Prostate gland (tissue), 2 donors: Measurements from ENCODE around the gene RBM19. TPM values are rescaled to one million over a fixed set of nuclear protein-coding genes. Genes with fewer than 3 reads are reported as not detected.
"Not testable (repeated sequence)": the region's sequence is repeated elsewhere in the genome, so short reads cannot be mapped to it uniquely, and the experiment has no call there.

ENCODE experiments used
- DNase-seq: peaks from one replicate; pipeline ENCODE4 v3.0.0-alpha.2; 2019; ENCODE audit warnings: low spot score
- H3K27ac ChIP-seq, 2 donors: fragments of 200-600 bp; sonication (generic); 2 replicates each; pipeline ENCODE4 v1.5.1; 2017 to 2019
- H3K27me3 ChIP-seq: fragments of 200-600 bp; sonication (generic); replicated peaks from 2 replicates; pipeline ENCODE4 v1.5.1; 2019; ENCODE audit not compliant: insufficient read depth
- H3K36me3 ChIP-seq, 2 donors: fragments of 200-600 bp; sonication (generic); 1 replicate in 1 of 2; 2 replicates in 1 of 2; pipeline versions ENCODE4 v1.5.1 to v1.8.1; 2017 to 2019
- H3K4me1 ChIP-seq: fragments of 200-600 bp; sonication (generic); replicated peaks from 2 replicates; pipeline ENCODE4 v1.5.1; 2019
- H3K4me3 ChIP-seq, 2 donors: fragments of 200-600 bp; sonication (generic); 2 replicates each; pipeline ENCODE4 v1.5.1; 2017 to 2019
- H3K9me3 ChIP-seq: fragments of 200-600 bp; sonication (generic); 2 replicates; pipeline ENCODE4 v1.5.1; 2017
- POLR2A ChIP-seq: fragments of 450-650 bp; IDR thresholded peaks from one replicate; pipeline ENCODE4 v1.6.1; 2016; ENCODE audit warnings: antibody characterized with exemption, mild to moderate bottlenecking
- POLR2AphosphoS5 ChIP-seq: sonication (generic); formaldehyde crosslinking; IDR thresholded peaks from one replicate; pipeline ENCODE4 v1.6.1; 2017; ENCODE audit warnings: antibody characterized with exemption
- WGBS: methylation state at CpG from one replicate; pipeline ENCODE4 v1.1.5; 2018; 5-methylcytosine and 5-hydroxymethylcytosine counted together
- intact Hi-C: fragments of 100-400 bp; cut with DNase I; formaldehyde crosslinking; loops from one replicate; pipeline ENCODE4 v1.14.2; 2022
- total RNA-seq, 2 donors: library from RNA; depleted of rRNA; stranded (reverse); fragments of >200 nt; gene quantifications; one replicate each; pipeline ENCODE4 v1.1.0, GENCODE V29; 2016
- TF ChIP-seq, protein P1 (sequence below), 4 experiments: fragments of 200-600 bp in 2 of 4; fragments of 450-650 bp in 2 of 4; sonication (generic) in 2 of 4; IDR thresholded peaks; 1 replicate in 3 of 4; 2 replicates in 1 of 4; pipeline ENCODE4 v1.5.1; 2016 to 2019; ENCODE audit warnings: antibody characterized with exemption in 4 of 4, mild to moderate bottlenecking in 2 of 4, moderate library complexity in 2 of 4

Gene RBM19
- total RNA-seq, 2 donors from 2014 or later, result 27.2 to 49.9 TPM

DNA sequence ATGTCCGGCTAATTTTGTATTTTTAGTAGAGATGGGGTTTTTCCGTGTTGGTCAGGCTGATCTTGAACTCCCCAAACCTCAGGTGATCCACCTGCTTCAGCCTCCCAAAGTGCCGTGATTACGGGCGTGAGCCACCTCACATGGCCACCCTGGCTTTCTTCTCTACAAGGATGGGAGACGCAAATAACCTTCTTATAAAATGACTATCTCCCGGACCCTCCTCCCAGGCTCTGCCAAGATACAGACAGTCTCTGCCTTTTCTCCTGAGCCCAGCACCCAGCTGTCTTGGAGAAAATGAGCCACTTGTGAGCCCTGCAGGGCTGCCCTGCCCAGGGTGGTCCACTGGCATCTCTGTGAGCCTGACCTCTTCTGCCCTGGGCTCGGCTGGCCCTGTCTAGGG lies 34.7 kb upstream of the RBM19 start:
- Histone ChIP-seq H3K9me3 (no peaks in the 10 kb centered on the region), H3K4me3 (no peak overlapping the region), H3K4me1 (no peaks in the 10 kb centered on the region), H3K36me3 (no peaks in the 10 kb centered on the region), H3K27ac (no peak overlapping the region), H3K27me3 (peaks cover 2% of the 10 kb centered on the region)
- TF ChIP-seq, protein P1, sequence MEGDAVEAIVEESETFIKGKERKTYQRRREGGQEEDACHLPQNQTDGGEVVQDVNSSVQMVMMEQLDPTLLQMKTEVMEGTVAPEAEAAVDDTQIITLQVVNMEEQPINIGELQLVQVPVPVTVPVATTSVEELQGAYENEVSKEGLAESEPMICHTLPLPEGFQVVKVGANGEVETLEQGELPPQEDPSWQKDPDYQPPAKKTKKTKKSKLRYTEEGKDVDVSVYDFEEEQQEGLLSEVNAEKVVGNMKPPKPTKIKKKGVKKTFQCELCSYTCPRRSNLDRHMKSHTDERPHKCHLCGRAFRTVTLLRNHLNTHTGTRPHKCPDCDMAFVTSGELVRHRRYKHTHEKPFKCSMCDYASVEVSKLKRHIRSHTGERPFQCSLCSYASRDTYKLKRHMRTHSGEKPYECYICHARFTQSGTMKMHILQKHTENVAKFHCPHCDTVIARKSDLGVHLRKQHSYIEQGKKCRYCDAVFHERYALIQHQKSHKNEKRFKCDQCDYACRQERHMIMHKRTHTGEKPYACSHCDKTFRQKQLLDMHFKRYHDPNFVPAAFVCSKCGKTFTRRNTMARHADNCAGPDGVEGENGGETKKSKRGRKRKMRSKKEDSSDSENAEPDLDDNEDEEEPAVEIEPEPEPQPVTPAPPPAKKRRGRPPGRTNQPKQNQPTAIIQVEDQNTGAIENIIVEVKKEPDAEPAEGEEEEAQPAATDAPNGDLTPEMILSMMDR (IDR thresholded peaks at IDR 0.05), result no peak
- TF ChIP-seq POLR2AphosphoS5 (no peak), POLR2A (no peak)
- intact Hi-C loops, result no loop called here
- 91% methylated on average over 8 of the region's 8 CpGs for WGBS
- DNase-seq, result no peak

DNA sequence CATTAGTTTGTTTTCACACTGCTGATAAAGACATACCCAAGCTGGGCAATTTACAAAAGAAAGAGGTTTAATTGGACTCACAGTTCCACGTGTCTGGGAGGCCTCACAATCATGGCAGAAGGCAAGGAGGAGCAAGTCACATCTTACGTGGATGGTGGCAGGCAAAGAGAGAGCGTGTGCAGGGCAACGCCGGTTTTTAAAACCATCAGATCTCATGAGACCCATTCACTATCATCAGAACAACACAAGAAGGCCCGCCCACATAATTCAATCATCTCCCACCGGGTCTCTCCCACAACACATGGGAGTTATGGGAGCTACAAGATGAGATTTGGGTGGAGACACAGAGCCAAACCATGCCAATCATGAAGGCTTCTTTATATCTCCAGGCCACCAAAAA lies 34.1 kb upstream of the RBM19 start:
- H3K27ac ChIP-seq, intact Hi-C loops, H3K36me3 ChIP-seq, H3K4me1 ChIP-seq, H3K9me3 ChIP-seq, H3K27me3 ChIP-seq, H3K4me3 ChIP-seq, DNase-seq: not testable (repeated sequence)
- 85% methylated on average over 7 of the region's 7 CpGs for WGBS

DNA sequence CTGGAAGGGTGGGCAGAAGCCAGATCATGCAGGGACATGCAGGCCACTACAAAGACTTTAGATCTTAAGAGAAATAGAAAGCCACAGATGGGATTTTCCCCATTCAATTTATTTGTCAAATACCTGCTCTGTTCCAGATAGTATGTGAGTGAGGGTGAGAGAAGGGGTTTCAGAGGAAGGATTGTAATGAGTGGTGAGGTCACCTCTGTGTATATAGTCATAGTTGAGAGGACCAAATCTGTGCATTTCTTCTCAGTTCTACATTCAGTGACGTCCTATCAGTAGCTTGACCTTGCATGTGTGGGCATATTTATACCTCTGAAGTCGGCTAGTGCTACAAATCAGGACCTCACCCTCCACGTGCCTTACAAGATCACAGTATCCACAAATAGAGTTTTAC lies 31.2 kb upstream of the RBM19 start:
- no peak for DNase-seq
- peaks cover 2% of the 10 kb centered on the region for H3K27me3 ChIP-seq
- no peak overlapping the region for H3K27ac ChIP-seq
- intact Hi-C loops, result no loop called here
- H3K36me3 ChIP-seq, result no peaks in the 10 kb centered on the region
- TF ChIP-seq, protein P1 (IDR thresholded peaks at IDR 0.05), result no peak
- no peak for TF ChIP-seq POLR2A
- TF ChIP-seq POLR2AphosphoS5, result no peak
- WGBS, result 30% methylated on average over 3 of the region's 3 CpGs
- H3K4me1 ChIP-seq, result no peaks in the 10 kb centered on the region
- no peak overlapping the region for H3K4me3 ChIP-seq
- H3K9me3 ChIP-seq, result no peaks in the 10 kb centered on the region

DNA sequence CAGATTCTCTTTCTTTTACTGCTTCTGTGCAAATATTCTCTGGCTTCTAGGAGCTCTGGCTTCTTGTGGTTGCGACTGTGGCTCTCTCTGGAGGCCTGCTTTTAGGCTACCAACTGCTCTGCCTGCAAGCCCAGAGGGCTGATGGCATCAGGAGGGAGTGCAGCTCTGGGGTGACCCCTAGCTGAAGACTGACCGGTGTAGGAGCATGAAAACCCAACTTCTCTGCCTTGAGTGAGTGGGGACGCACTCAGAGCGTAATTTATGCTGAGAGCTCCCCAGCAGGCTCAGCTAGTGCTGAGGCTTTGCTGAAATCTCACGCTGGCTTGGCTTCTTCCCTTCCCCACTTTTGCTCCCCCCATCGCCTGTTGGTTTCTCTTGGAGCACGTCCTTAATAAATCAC lies 29.9 kb upstream of the RBM19 start:
- Histone ChIP-seq H3K9me3 (no peaks in the 10 kb centered on the region), H3K27ac (no peak overlapping the region), H3K27me3 (peaks cover 2% of the 10 kb centered on the region), H3K36me3 (no peaks in the 10 kb centered on the region), H3K4me1 (no peaks in the 10 kb centered on the region), H3K4me3 (no peak overlapping the region)
- DNase-seq, result no peak
- 54% methylated on average over 7 of the region's 7 CpGs for WGBS
- intact Hi-C loops, result no loop called here
- TF ChIP-seq POLR2A, result no peak
- TF ChIP-seq POLR2AphosphoS5, result no peak
- TF ChIP-seq, protein P1 (IDR thresholded peaks at IDR 0.05), result no peak

DNA sequence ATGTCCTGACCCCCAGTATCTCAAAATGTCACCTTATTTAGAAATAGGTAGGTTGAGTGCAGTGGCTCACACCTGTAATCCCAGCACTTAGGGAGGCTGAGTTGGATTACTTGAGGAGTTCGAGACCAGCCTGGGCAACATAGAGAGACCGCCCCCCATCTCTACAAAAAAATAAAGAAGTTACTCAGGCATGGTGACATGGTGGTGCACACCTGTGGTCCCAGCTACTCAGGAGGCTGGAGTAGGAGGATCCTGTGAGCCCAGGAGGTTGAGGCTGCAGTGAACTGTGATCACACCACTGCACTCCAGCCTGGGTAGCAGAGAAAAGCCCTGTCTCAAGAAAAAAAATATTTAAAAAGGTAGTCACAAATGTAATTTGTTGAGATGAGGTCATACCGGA lies 27.9 kb upstream of the RBM19 start:
- H3K9me3 ChIP-seq, result no peaks in the 10 kb centered on the region
- no peaks in the 10 kb centered on the region for H3K36me3 ChIP-seq
- H3K27me3 ChIP-seq, result peaks cover 5% of the 10 kb centered on the region
- H3K27ac ChIP-seq, result no peak overlapping the region
- WGBS, result 94% methylated on average over 3 of the region's 3 CpGs
- no peaks in the 10 kb centered on the region for H3K4me1 ChIP-seq
- intact Hi-C loops, result no loop called here
- no peak overlapping the region for H3K4me3 ChIP-seq
- DNase-seq, result no peak
- TF ChIP-seq POLR2A, result no peak
- no peak for TF ChIP-seq POLR2AphosphoS5
- TF ChIP-seq, protein P1 (IDR thresholded peaks at IDR 0.05), result no peak

DNA sequence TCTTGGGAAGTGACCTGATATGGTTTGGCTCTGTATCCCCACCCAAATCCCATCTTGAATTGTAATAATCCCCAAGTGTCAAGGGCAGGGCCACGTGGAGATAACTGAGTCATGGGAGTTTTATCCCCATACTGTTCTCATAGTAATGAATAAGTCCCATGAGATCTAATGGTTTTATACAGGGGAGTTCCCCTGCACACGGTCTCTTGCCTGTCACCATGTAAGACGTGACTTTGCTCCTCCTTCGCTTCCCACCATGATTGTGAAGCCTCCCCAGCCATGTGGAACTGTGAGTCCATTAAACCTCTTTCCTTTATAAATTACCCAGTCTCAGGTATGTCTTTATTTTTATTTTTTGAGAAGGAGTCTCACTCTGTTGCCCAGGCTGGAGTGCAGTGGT lies 26.6 kb upstream of the RBM19 start:
- H3K4me3 ChIP-seq, H3K9me3 ChIP-seq, H3K4me1 ChIP-seq, DNase-seq, H3K27ac ChIP-seq, intact Hi-C loops, H3K27me3 ChIP-seq, H3K36me3 ChIP-seq: not testable (repeated sequence)
- WGBS, result 79% methylated on average over 4 of the region's 4 CpGs
